Loucy (cell line): Measurements from ENCODE around the gene NCOR2.

Source experiments
- H2AFZ ChIP-seq: fragments of 200-600 bp; sonication (generic); 2 replicates; pipeline ENCODE4 v1.6.0; 2016; ENCODE audit warnings: antibody characterized with exemption, mild to moderate bottlenecking, low read length, moderate library complexity
- H3F3A ChIP-seq: fragments of 200-600 bp; 2 replicates; pipeline ENCODE4 v1.6.0; 2016; ENCODE audit warnings: antibody characterized with exemption, low read depth, mild to moderate bottlenecking
- H3K27me3 ChIP-seq: fragments of 200-600 bp; sonication (generic); 2 replicates; pipeline ENCODE4 v1.6.1; 2014; ENCODE audit warnings: low read length, mild to moderate bottlenecking; ENCODE audit not compliant: insufficient read depth, poor library complexity, severe bottlenecking
- H3K36me3 ChIP-seq: fragments of 200-600 bp; sonication (generic); 2 replicates; pipeline ENCODE4 v1.6.1; 2016; ENCODE audit warnings: low read length; ENCODE audit not compliant: insufficient read depth
- H3K4me1 ChIP-seq: fragments of 200-600 bp; sonication (generic); 2 replicates; pipeline ENCODE4 v1.5.1; 2014; ENCODE audit warnings: low read length, mild to moderate bottlenecking; ENCODE audit not compliant: insufficient read depth, poor library complexity, severe bottlenecking
- H3K4me2 ChIP-seq: fragments of 200-600 bp; sonication (generic); 2 replicates; pipeline ENCODE4 v1.6.0; 2014; ENCODE audit warnings: antibody characterized with exemption, low read length, low read depth, mild to moderate bottlenecking; ENCODE audit not compliant: poor library complexity, severe bottlenecking
- H3K4me3 ChIP-seq: fragments of 200-600 bp; sonication (generic); 2 replicates; pipeline ENCODE4 v1.5.1; 2014; ENCODE audit warnings: low read length, mild to moderate bottlenecking, mixed read lengths; ENCODE audit not compliant: poor library complexity, severe bottlenecking
- H3K79me2 ChIP-seq: fragments of 200-600 bp; sonication (generic); 2 replicates; pipeline ENCODE4 v1.6.1; 2014; ENCODE audit warnings: low read length; ENCODE audit not compliant: insufficient read depth
- H3K9ac ChIP-seq: fragments of 200-600 bp; sonication (generic); 2 replicates; pipeline ENCODE4 v1.6.0; 2014; ENCODE audit warnings: mild to moderate bottlenecking, low read depth, low read length, moderate library complexity; ENCODE audit not compliant: poor library complexity, severe bottlenecking
- H3K9me2 ChIP-seq: fragments of 200-600 bp; sonication (generic); replicated peaks from 2 replicates; pipeline ENCODE4 v1.6.1; 2016; ENCODE audit warnings: low read depth, low read length, mixed read lengths
- H3K9me3 ChIP-seq: fragments of 200-600 bp; sonication (generic); 2 replicates; pipeline ENCODE4 v1.6.1; 2014; ENCODE audit warnings: mild to moderate bottlenecking, antibody characterized with exemption, low read length, low read depth; ENCODE audit not compliant: insufficient read depth
- H4K20me1 ChIP-seq: fragments of 200-600 bp; sonication (generic); 2 replicates; pipeline ENCODE4 v1.6.0; 2014; ENCODE audit warnings: antibody characterized with exemption, low read length, mild to moderate bottlenecking; ENCODE audit not compliant: insufficient read depth, poor library complexity, severe bottlenecking
- EZH2phosphoT487 ChIP-seq: fragments of 200-600 bp; IDR thresholded peaks from 2 replicates; pipeline ENCODE4 v1.6.1; 2018; ENCODE audit warnings: antibody characterized with exemption, mild to moderate bottlenecking, moderate library complexity, borderline replicate concordance
- TF ChIP-seq, protein P1 (sequence below): fragments of 200-600 bp; sonication (generic); conservative IDR thresholded peaks from 2 replicates; pipeline ENCODE4 v1.5.1; 2014; ENCODE audit warnings: mild to moderate bottlenecking, antibody characterized with exemption, low read length

The NCOR2 gene

DNA sequence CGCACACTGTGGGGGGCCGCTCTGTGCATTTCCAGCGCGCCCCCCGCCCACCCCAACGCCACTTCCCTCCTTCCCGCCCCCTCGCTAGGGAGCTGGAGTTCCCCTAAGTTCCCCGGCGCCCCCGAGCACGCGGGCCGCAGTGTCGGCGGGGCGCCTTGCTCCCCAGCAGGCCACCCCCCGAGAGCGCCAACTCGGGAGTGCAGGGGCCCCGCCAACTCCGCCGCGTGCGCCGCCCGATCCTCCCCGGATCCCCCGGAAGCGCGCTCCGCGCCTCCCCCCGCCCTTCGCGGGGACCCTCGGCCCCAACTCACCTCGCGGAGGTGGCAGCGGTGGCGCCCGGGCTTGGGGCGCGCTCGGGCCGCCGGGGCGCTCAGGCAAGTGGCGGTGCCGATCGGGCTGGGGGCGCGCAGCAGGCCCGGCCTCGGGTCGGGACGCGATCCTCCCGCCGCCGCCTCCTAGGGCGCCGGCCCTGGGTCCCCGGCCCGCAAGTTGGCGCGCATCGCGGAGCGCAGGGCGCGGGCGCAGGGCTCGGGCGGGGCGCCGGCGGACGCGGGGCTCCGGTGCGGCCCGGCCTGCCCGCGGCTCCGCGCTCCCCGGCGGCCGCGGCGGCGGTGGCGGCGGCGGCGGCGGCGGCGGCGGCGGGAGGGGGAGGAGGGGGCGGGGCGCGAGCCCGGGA lies at the start of gene NCOR2:
Gene NCOR2, minus strand, starts transcription at position 616 of the 676 bp plus-strand sequence. CDS start 72,361 bp downstream, outside the sequence.
- Histone ChIP-seq H2AFZ (peak within 1 kb of the TSS; percentile 99), H3K36me3 (no peaks in the 10 kb centered on the region), H3K79me2 (peaks cover 49% of the 10 kb centered on the region), H4K20me1 (peaks cover 47% of the 10 kb centered on the region), H3K4me3 (peak within 1 kb of the TSS; percentile 98), H3K9me3 (no peaks in the 10 kb centered on the region), H3K9me2 (no peaks in the 10 kb centered on the region), H3K9ac (peak within 1 kb of the TSS; percentile 95), H3K4me1 (peaks cover 34% of the 10 kb centered on the region), H3K4me2 (peak within 1 kb of the TSS; percentile 98), H3F3A (no peaks in the 10 kb centered on the region), H3K27me3 (no peaks in the 10 kb centered on the region)
- no peak for TF ChIP-seq EZH2phosphoT487
- TF ChIP-seq, protein P1, sequence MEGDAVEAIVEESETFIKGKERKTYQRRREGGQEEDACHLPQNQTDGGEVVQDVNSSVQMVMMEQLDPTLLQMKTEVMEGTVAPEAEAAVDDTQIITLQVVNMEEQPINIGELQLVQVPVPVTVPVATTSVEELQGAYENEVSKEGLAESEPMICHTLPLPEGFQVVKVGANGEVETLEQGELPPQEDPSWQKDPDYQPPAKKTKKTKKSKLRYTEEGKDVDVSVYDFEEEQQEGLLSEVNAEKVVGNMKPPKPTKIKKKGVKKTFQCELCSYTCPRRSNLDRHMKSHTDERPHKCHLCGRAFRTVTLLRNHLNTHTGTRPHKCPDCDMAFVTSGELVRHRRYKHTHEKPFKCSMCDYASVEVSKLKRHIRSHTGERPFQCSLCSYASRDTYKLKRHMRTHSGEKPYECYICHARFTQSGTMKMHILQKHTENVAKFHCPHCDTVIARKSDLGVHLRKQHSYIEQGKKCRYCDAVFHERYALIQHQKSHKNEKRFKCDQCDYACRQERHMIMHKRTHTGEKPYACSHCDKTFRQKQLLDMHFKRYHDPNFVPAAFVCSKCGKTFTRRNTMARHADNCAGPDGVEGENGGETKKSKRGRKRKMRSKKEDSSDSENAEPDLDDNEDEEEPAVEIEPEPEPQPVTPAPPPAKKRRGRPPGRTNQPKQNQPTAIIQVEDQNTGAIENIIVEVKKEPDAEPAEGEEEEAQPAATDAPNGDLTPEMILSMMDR, result peak; percentile 14; the same call in 1 of the 2 replicates

DNA sequence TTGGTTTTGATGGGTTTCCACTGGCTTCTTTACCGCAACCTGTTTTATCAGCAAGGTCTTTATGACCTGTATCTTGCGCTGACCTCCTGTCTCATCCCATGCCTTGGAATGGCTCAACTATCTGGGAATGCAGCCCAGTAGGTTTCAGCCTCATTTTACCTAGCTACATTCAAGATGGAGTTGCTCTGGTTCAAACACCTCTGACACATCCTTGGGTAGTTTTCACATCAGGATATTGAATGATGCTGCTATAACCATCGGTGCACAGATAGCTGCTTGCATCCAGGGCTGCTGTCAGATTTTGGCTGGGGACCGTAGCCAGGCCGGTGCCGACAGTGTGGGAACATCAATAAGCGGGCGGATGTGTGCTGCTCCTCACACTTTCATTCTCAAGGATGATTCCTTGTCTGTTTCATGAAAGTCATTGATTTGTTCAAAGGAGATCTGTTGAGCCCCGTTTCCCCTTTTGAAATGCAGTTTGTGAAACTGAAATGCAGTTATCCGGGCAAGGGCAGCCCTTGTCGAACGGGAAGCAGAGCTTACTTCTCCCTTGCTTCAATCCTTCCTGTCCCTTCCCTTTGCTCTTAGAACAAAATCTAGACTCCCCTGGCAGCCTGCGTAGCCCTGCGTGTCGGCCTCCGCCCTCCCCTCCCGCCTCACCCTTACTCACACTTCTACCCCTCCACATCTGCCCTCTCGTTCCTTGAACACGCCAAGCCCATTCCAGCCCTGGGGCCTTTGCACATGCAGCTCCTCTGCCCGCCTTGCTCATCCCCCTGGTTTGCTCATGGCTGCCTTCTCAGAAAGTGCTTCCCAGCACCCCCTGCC lies 49.2 kb upstream of the NCOR2 start:
- no peaks in the 10 kb centered on the region for H3K27me3 ChIP-seq
- no peak overlapping the region for H2AFZ ChIP-seq
- no peaks in the 10 kb centered on the region for H3K9me3 ChIP-seq
- no peak overlapping the region for H3K4me2 ChIP-seq
- TF ChIP-seq EZH2phosphoT487, result no peak
- TF ChIP-seq, protein P1, result no peak
- H3K9ac ChIP-seq, result no peak overlapping the region
- no peaks in the 10 kb centered on the region for H3K4me1 ChIP-seq
- H3F3A ChIP-seq, result no peaks in the 10 kb centered on the region
- H4K20me1 ChIP-seq, result no peaks in the 10 kb centered on the region
- H3K79me2 ChIP-seq, result no peaks in the 10 kb centered on the region
- H3K9me2 ChIP-seq, result no peaks in the 10 kb centered on the region
- no peaks in the 10 kb centered on the region for H3K36me3 ChIP-seq
- H3K4me3 ChIP-seq, result no peak overlapping the region

DNA sequence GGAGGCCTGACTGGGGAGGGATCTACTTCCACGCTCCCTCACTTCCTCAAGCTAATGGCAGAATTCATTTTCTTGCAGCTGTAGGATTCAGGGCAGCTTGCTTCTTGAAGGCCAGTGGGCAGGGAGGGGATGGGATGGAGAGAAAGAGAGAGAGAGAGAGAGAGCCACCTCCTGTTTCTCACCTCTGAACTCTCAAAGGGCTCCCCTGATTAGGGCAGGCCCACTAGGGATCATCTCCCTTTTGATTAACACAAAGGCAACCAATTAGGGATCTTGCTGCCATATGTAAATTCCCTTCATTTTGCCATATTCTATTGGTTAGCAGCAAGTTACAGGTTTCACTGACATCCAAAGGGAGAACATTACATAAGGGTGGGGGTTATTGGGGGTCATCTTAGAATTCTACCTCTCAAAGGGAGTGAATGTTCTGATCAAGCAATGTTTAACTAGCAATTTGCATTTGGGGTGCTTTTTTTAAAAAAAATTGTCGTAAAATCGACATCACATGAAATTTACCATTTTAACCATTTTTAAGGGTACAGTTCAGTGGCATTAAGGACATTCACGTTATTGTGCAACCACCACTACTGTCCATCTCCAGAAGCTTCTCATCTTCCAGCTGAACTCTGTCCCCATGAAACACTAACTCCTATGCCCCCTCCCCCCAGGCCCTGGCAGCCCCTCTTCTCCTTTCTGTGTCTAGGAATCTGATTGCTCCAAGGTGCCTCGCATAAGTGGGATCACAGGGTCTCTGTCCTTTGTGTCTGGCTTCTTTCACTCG lies 47.3 kb upstream of the NCOR2 start:
- no peak overlapping the region for H3K4me3 ChIP-seq
- no peak overlapping the region for H2AFZ ChIP-seq
- H3K4me2 ChIP-seq, result no peak overlapping the region
- H3K27me3 ChIP-seq, result no peaks in the 10 kb centered on the region
- H3K9me3 ChIP-seq, result no peaks in the 10 kb centered on the region
- no peak overlapping the region for H3K9ac ChIP-seq
- no peaks in the 10 kb centered on the region for H3K9me2 ChIP-seq
- TF ChIP-seq, protein P1, result no peak
- no peak for TF ChIP-seq EZH2phosphoT487
- H3K79me2 ChIP-seq, result no peaks in the 10 kb centered on the region
- H3K36me3 ChIP-seq, result no peaks in the 10 kb centered on the region
- H3K4me1 ChIP-seq, result peaks cover 9% of the 10 kb centered on the region
- H3F3A ChIP-seq, result no peaks in the 10 kb centered on the region
- no peaks in the 10 kb centered on the region for H4K20me1 ChIP-seq
